H1 (cell line): ENCODE data around the gene PHEX. TPM values are rescaled to one million over a fixed set of nuclear protein-coding genes. Genes with fewer than 3 reads are reported as not detected.

Experiments
- CTCF ChIA-PET: fragments of 300-600 bp; sonication (Branson Sonifier 250); formaldehyde crosslinking; loops from one replicate; lab custom pipeline; 2021; ENCODE audit not compliant: partially characterized antibody; lab: Charles Lee
- POLR2A ChIA-PET: fragments of 300-600 bp; sonication (Branson Sonifier 250); formaldehyde crosslinking; loops from one replicate; lab custom pipeline; 2021; ENCODE audit warnings: inconsistent platforms; ENCODE audit not compliant: partially characterized antibody; lab: Charles Lee
- DNase-seq, 2 experiments: peaks; one replicate each; pipeline versions ENCODE4 v3.0.0 to v3.0.0-alpha.2; 2010 to 2022; ENCODE audit warnings: low spot score in 2 of 2, low read depth in 1 of 2, mixed read lengths in 1 of 2
- FAIRE-seq: peaks from 2 replicates; lab custom pipeline; 2011; peaks lifted over from hg19 to GRCh38; lab: Jason Lieb, UNC
- H2AFZ ChIP-seq: 2 replicates; pipeline ENCODE4 v1.8.1; 2012; ENCODE audit warnings: low read length, inconsistent platforms
- H2AK5ac ChIP-seq: 2 replicates; pipeline ENCODE4 v1.6.1; 2013; ENCODE audit warnings: low read depth, low read length
- H2BK120ac ChIP-seq: replicated peaks from 2 replicates; pipeline ENCODE3; 2013; ENCODE audit warnings: low read depth, low read length, inconsistent platforms
- H2BK12ac ChIP-seq: 2 replicates; pipeline ENCODE4 v1.6.1; 2013; ENCODE audit warnings: low read depth, low read length
- H2BK15ac ChIP-seq: 2 replicates; pipeline ENCODE4 v1.6.1; 2013; ENCODE audit warnings: low read length
- H2BK20ac ChIP-seq: 2 replicates; pipeline ENCODE4 v1.6.1; 2013; ENCODE audit warnings: low read length
- H2BK5ac ChIP-seq: 2 replicates; pipeline ENCODE4 v1.6.1; 2013; ENCODE audit warnings: low read depth, low read length
- H3K14ac ChIP-seq: 2 replicates; pipeline ENCODE4 v1.6.1; 2013; ENCODE audit warnings: inconsistent platforms; ENCODE audit not compliant: insufficient read length
- H3K18ac ChIP-seq: 2 replicates; pipeline ENCODE4 v1.6.1; 2013; ENCODE audit warnings: low read length; ENCODE audit errors: extremely low read depth
- H3K23ac ChIP-seq: 2 replicates; pipeline ENCODE4 v1.6.1; 2013; ENCODE audit warnings: inconsistent platforms; ENCODE audit not compliant: insufficient read length
- H3K23me2 ChIP-seq: 2 replicates; pipeline ENCODE4 v1.6.1; 2013; ENCODE audit warnings: low read depth, low read length
- H3K27ac ChIP-seq: 2 replicates; pipeline ENCODE4 v1.6.1; 2011; ENCODE audit warnings: low read depth, low read length, inconsistent platforms
- H3K27me3 ChIP-seq, 4 experiments: replicated peaks in 1 of 4; 1 replicate in 1 of 4; 2 replicates in 3 of 4; pipeline versions ENCODE4 v1.6.1 to v1.8.1; 2011 to 2013; ENCODE audit warnings: low read length in 3 of 4, mild to moderate bottlenecking in 3 of 4, inconsistent platforms in 2 of 4, mixed read lengths in 2 of 4, moderate library complexity in 1 of 4; ENCODE audit not compliant: control insufficient read depth in 3 of 4, insufficient read depth in 3 of 4; ENCODE audit errors: extremely low read depth in 1 of 4
- H3K36me3 ChIP-seq, 4 experiments: 2 replicates each; pipeline versions ENCODE4 v1.6.1 to v1.8.1; 2011 to 2013; ENCODE audit warnings: mild to moderate bottlenecking in 4 of 4, low read length in 3 of 4, moderate library complexity in 2 of 4, control low read depth in 1 of 4, inconsistent platforms in 1 of 4; ENCODE audit not compliant: insufficient read depth in 4 of 4, control insufficient read depth in 2 of 4
- H3K4ac ChIP-seq: replicated peaks from 2 replicates; pipeline ENCODE3; 2013; ENCODE audit warnings: low read length, low read depth, mixed read lengths, inconsistent platforms; ENCODE audit not compliant: insufficient read length
- H3K4me1 ChIP-seq, 4 experiments: replicated peaks in 1 of 4; 1 replicate in 1 of 4; 2 replicates in 3 of 4; pipeline versions ENCODE4 v1.6.1 to v1.8.1; 2011 to 2013; ENCODE audit warnings: low read length in 3 of 4, inconsistent platforms in 2 of 4, mixed read lengths in 1 of 4; ENCODE audit not compliant: insufficient read depth in 4 of 4, control insufficient read depth in 3 of 4
- H3K4me2 ChIP-seq, 2 experiments: 2 replicates each; pipeline versions ENCODE4 v1.6.1 to v1.8.1; 2011 to 2013; ENCODE audit warnings: low read depth in 2 of 2, low read length in 2 of 2, control low read depth in 1 of 2, inconsistent platforms in 1 of 2, mild to moderate bottlenecking in 1 of 2; ENCODE audit not compliant: insufficient read depth in 1 of 2
- H3K4me3 ChIP-seq, 4 experiments: fragments of 200-600, 300-600 bp in 1 of 4; sonication (generic), shearing (Covaris generic), sonication (Bioruptor Twin) in 1 of 4; 2 replicates each; pipeline versions ENCODE4 v1.5.1 to v1.8.1; 2011 to 2016; ENCODE audit warnings: low read length in 4 of 4, low read depth in 3 of 4, control low read depth in 2 of 4, inconsistent platforms in 2 of 4, mild to moderate bottlenecking in 2 of 4, mixed read lengths in 1 of 4, moderate library complexity in 1 of 4; ENCODE audit not compliant: insufficient read depth in 2 of 4; ENCODE audit errors: extremely low read depth in 1 of 4
- H3K56ac ChIP-seq: replicated peaks from 2 replicates; pipeline ENCODE3; 2013; ENCODE audit warnings: low read depth, mild to moderate bottlenecking, mixed read lengths, low read length, inconsistent platforms; ENCODE audit not compliant: insufficient read length
- H3K79me1 ChIP-seq: 2 replicates; pipeline ENCODE4 v1.6.1; 2013; ENCODE audit warnings: low read depth, low read length, control low read depth
- H3K79me2 ChIP-seq, 2 experiments: 2 replicates each; pipeline versions ENCODE4 v1.6.1 to v1.8.1; 2012 to 2013; ENCODE audit warnings: low read length in 2 of 2, mild to moderate bottlenecking in 2 of 2, inconsistent platforms in 1 of 2; ENCODE audit not compliant: insufficient read depth in 2 of 2, control insufficient read depth in 1 of 2
- H3K9ac ChIP-seq, 4 experiments: replicated peaks in 1 of 4; 1 replicate in 1 of 4; 2 replicates in 3 of 4; pipeline versions ENCODE4 v1.6.1 to v1.8.1; 2011 to 2013; ENCODE audit warnings: low read depth in 3 of 4, low read length in 3 of 4, control low read depth in 2 of 4, mild to moderate bottlenecking in 2 of 4, moderate library complexity in 2 of 4, inconsistent platforms in 1 of 4; ENCODE audit errors: extremely low read depth in 1 of 4
- H3K9me3 ChIP-seq, 2 experiments: 2 replicates each; pipeline versions ENCODE4 v1.6.1 to v1.8.1; 2012 to 2013; ENCODE audit warnings: mild to moderate bottlenecking in 2 of 2, moderate library complexity in 2 of 2, control low read depth in 1 of 2, inconsistent platforms in 1 of 2, low read depth in 1 of 2, low read length in 1 of 2, mixed read lengths in 1 of 2; ENCODE audit not compliant: insufficient read depth in 2 of 2
- H4K20me1 ChIP-seq, 2 experiments: replicated peaks in 1 of 2; 2 replicates each; pipeline versions ENCODE3 to v1.8.1; 2011 to 2013; ENCODE audit warnings: inconsistent platforms in 2 of 2, low read length in 2 of 2, mild to moderate bottlenecking in 1 of 2; ENCODE audit not compliant: insufficient read depth in 2 of 2, control insufficient read depth in 1 of 2
- H4K5ac ChIP-seq: 2 replicates; pipeline ENCODE4 v1.6.1; 2013; ENCODE audit warnings: low read length, low read depth, mixed read lengths, inconsistent platforms; ENCODE audit not compliant: insufficient read length
- H4K8ac ChIP-seq: 2 replicates; pipeline ENCODE4 v1.8.0; 2013; ENCODE audit warnings: mild to moderate bottlenecking, moderate library complexity, low read length, inconsistent platforms; ENCODE audit not compliant: insufficient read depth; ENCODE audit errors: extremely low read depth
- H4K91ac ChIP-seq: replicated peaks from 2 replicates; pipeline ENCODE3; 2013; ENCODE audit warnings: low read length, mixed read lengths, inconsistent platforms; ENCODE audit not compliant: insufficient read length
- ATF3 ChIP-seq: IDR thresholded peaks from 2 replicates; pipeline ENCODE4 v1.6.1; 2011; ENCODE audit warnings: low read depth, mild to moderate bottlenecking, low read length; ENCODE audit not compliant: insufficient read depth
- JUND ChIP-seq: IDR thresholded peaks from 2 replicates; pipeline ENCODE4 v1.6.1; 2011; ENCODE audit warnings: mild to moderate bottlenecking, improper control_type of control experiment, low read length
- POLR2AphosphoS5 ChIP-seq: IDR thresholded peaks from 2 replicates; pipeline ENCODE4 v1.6.1; 2011; ENCODE audit warnings: low read depth, low read length
- RNF2 ChIP-seq: fragments of 200-900, 300-1000 bp; sonication (generic); IDR thresholded peaks from 2 replicates; pipeline ENCODE4 v1.7.1; 2016; ENCODE audit warnings: borderline replicate concordance, low read depth, mild to moderate bottlenecking, antibody characterized with exemption, low read length; ENCODE audit not compliant: poor library complexity, severe bottlenecking; ENCODE audit errors: missing control alignments
- SP2 ChIP-seq: IDR thresholded peaks from 2 replicates; pipeline ENCODE4 v1.6.1; 2012; ENCODE audit warnings: mild to moderate bottlenecking, low read length, inconsistent platforms
- WGBS, 2 experiments: shearing (Covaris generic) in 1 of 2; methylation state at CpG; one replicate each; pipeline versions ENCODE4 v1.1.6 to v1.1.7; 2013 to 2015; ENCODE audit warnings: low lambda C conversion rate in 2 of 2, mixed read lengths in 2 of 2, inconsistent platforms in 1 of 2, low coverage in 1 of 2, missing lambda C conversion rate in 1 of 2; ENCODE audit not compliant: insufficient replicate concordance in 2 of 2, insufficient coverage in 1 of 2, insufficient read length in 1 of 2; ENCODE audit errors: extremely low coverage in 1 of 2, missing lambda C conversion rate in 1 of 2; 5-methylcytosine and 5-hydroxymethylcytosine counted together
- polyA plus RNA-seq, 7 experiments: library from polyadenylated mRNA; depleted of rRNA in 3 of 7; stranded (reverse) in 5 of 7; unstranded in 2 of 7; fragments of >200 nt in 5 of 7; fragments of 200-250 nt in 2 of 7; gene quantifications; 1 replicate in 5 of 7; 2 replicates in 1 of 7; 4 replicates in 1 of 7; pipeline versions ENCODE4 v1.2.1 to v1.2.3, GENCODE V29; 2011 to 2013; ENCODE audit warnings: missing spikeins in 2 of 7, mixed read lengths in 2 of 7
- total RNA-seq: library from RNA; stranded (reverse); fragmentation: NEBNext Ultra II Directional; extraction: Animal tissue kit (Norgen Biotek cat#: 25700); gene quantifications from 2 replicates; pipeline ENCODE4 v1.2.1, GENCODE V29; 2021

The PHEX gene
- total and polyA plus RNA-seq, 2 of the 8 experiments (the other 6 are each of a cell fraction or from before 2014, with no cell fraction given), result 0.03 to 0.11 TPM

GRCh38 chrX:22117633-22118032 lies 85.5 kb downstream of the PHEX start:
- H4K91ac ChIP-seq, result no peak overlapping the region

More at GRCh38 chrX:22117633-22118032, 85.5 kb downstream of the PHEX start:
- H4K8ac ChIP-seq, result no peak overlapping the region
- no peak overlapping the region for H3K9ac ChIP-seq
- FAIRE-seq (no peak), DNase-seq (no peak)
- no peak overlapping the region for H3K56ac ChIP-seq
- H3K9me3 ChIP-seq, result no peaks in the 10 kb centered on the region
- no peak overlapping the region for H2BK120ac ChIP-seq
- H2BK15ac ChIP-seq, result no peak overlapping the region
- no peaks in the 10 kb centered on the region for H3K27me3 ChIP-seq
- no peak overlapping the region for H3K4me3 ChIP-seq
- H4K5ac ChIP-seq, result no peak overlapping the region
- no peak overlapping the region for H2AK5ac ChIP-seq
- CTCF ChIA-PET, result no interaction called here
- H3K4me2 ChIP-seq, result no peak overlapping the region
- no peak overlapping the region for H2AFZ ChIP-seq
- no peaks in the 10 kb centered on the region for H3K23me2 ChIP-seq
- no peaks in the 10 kb centered on the region for H3K79me2 ChIP-seq
- H3K36me3 ChIP-seq, result no peaks in the 10 kb centered on the region
- H3K79me1 ChIP-seq, result no peaks in the 10 kb centered on the region
- H3K18ac ChIP-seq, result no peak overlapping the region
- H2BK12ac ChIP-seq, result no peak overlapping the region
- TF ChIP-seq JUND, result no peak
- no peak for TF ChIP-seq ATF3
- TF ChIP-seq POLR2AphosphoS5, result no peak
- no peak for TF ChIP-seq SP2
- no peak for TF ChIP-seq RNF2
- H2BK20ac ChIP-seq, result no peak overlapping the region
- no peak overlapping the region for H3K14ac ChIP-seq
- H3K27ac ChIP-seq, result no peak overlapping the region
- 61% methylated on average over 2 of the region's 2 CpGs; no CpG with 5 or more reads in 1 of the 2 experiments for WGBS, 2 experiments
- no peak overlapping the region for H2BK5ac ChIP-seq
- H4K20me1 ChIP-seq, result no peaks in the 10 kb centered on the region
- POLR2A ChIA-PET, result interaction anchor here (0.6 kb wide), 1 partner anchor 107 kb away, joined by 3 read pairs; no protein-coding TSS in a partner anchor
- peaks cover 0 to 4% (median 1%) of the 10 kb centered on the region in 4 experiments; a peak in 3 of 7 replicates for H3K4me1 ChIP-seq
- no peak overlapping the region for H3K4ac ChIP-seq
- H3K23ac ChIP-seq, result no peak overlapping the region
